ENCODE results near the gene IL17RD.

The IL17RD gene

GRCh38 chr3:57130571-57131209, 34.5 kb downstream of the IL17RD start:
- no peak for DNase-seq

- DNase-seq = no peak
Observed at GRCh38 chr3:57128826-57129667, 36.1 kb downstream of the IL17RD start.

GRCh38 chr3:57127891-57128518, 37.1 kb downstream of the IL17RD start:
- DNase-seq = no peak

GRCh38 chr3:57126244-57126643, 38.9 kb downstream of the IL17RD start:
- DNase-seq = no peak

- no peak for DNase-seq
Observed at GRCh38 chr3:57120451-57121174, 44.5 kb downstream of the IL17RD start.

- DNase-seq = no peak
Observed at GRCh38 chr3:57120040-57120439, 45.1 kb downstream of the IL17RD start.

- no peak for DNase-seq
Observed at GRCh38 chr3:57118254-57118653, 46.9 kb downstream of the IL17RD start.

- no peak for DNase-seq
Observed at GRCh38 chr3:57116501-57116900, 48.7 kb downstream of the IL17RD start.

- DNase-seq = no peak
Observed at GRCh38 chr3:57112206-57112605, 52.9 kb downstream of the IL17RD start.

- no peak for DNase-seq
Observed at GRCh38 chr3:57110798-57111197, 54.4 kb downstream of the IL17RD start.

- DNase-seq = no peak
Observed at GRCh38 chr3:57110214-57110613, 54.9 kb downstream of the IL17RD start.

- no peak for DNase-seq
Observed at GRCh38 chr3:57109437-57110199, 55.5 kb downstream of the IL17RD start.

- DNase-seq = no peak
Observed at GRCh38 chr3:57108684-57109083, 56.5 kb downstream of the IL17RD start.

- no peak for DNase-seq
Observed at GRCh38 chr3:57105585-57105984, 59.6 kb downstream of the IL17RD start.

- no peak for DNase-seq
Observed at GRCh38 chr3:57100046-57100695, 65.0 kb downstream of the IL17RD start.

- DNase-seq = no peak
Observed at GRCh38 chr3:57098418-57099310, 66.5 kb downstream of the IL17RD start.

- no peak for DNase-seq
Observed at GRCh38 chr3:57097536-57097935, 67.6 kb downstream of the IL17RD start.

- DNase-seq = no peak
Observed at GRCh38 chr3:57095363-57095762, 69.8 kb downstream of the IL17RD start.

- DNase-seq = no peak
Observed at GRCh38 chr3:57094575-57094974, 70.6 kb downstream of the IL17RD start.

- DNase-seq = no peak
Observed at GRCh38 chr3:57093971-57094535, 71.1 kb downstream of the IL17RD start.
